ENCODE measurements around the gene NOP10. TPM values are rescaled to one million over a fixed set of nuclear protein-coding genes. Genes with fewer than 3 reads are reported as not detected.
"Not testable (repeated sequence)": the region's sequence is repeated elsewhere in the genome, so short reads cannot be mapped to it uniquely, and the experiment has no call there.

The NOP10 gene
- 309 TPM for polyA plus RNA-seq (2012; ENCODE audit: low read depth, missing spikeins)

DNA sequence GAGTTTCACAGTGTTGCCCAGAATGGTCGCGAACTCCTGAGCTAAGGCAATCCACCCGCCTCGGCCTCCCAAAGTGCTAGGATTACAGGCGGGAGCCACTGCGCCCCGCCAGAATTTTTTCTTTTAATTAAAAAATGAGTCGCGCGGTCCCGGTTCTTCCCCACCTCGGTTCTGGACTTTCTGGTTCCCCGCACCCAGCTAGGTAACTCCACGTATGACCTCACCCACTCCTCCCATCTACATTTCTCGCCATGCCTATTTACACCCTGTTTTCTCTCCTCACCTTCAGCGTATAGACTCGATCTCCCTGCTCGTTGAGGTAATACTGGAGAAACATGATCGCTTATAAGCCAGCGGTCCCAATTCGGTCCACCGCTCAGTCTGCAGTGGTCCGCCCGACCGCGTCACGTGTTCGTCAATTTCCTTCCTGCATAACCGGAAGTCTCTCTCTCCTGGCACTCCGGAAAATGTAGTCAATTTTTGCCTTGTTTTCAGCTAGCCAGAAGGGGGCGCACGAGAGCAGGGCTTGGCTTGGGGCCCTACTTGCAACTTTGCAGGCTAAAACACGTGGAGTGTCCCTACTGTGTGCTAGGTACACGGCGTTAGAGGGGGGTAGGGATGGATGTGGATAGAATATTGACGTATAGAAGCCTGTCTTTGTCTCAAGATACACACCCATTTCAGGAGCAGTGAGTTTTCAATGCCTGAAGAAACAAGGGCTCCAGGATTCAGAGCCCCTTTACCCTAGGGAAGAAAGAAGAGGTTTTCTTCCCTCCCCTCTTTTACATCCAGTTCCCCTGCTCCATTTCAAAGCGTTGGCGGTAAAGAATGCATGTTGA is at the start of gene NOP10, which contains the start of gene NUTM1:
Gene NOP10 (minus strand): TSS at position 400 of the 839 bp plus-strand sequence. CDS start 63 bp downstream, at position 337.
Gene NUTM1 (plus strand): TSS at position 579 of the 839 bp plus-strand sequence. CDS start 382 bp downstream, outside the sequence.
- TF ChIP-seq POLR2A (IDR thresholded peaks at IDR 0.05; ENCODE audit: low read depth, low read length) (peak; percentile 91), SPI1 (IDR thresholded peaks at IDR 0.05; ENCODE audit: low read depth, low read length) (peak; percentile 48), POU2F2 (IDR thresholded peaks at IDR 0.05; ENCODE audit: low read depth, low read length) (peak; percentile 92), PAX5 (IDR thresholded peaks at IDR 0.05; ENCODE audit: insufficient read depth, low read length, severe bottlenecking) (no peak), POLR2AphosphoS5 (IDR thresholded peaks at IDR 0.05; ENCODE audit: low read depth, low read length) (peak; percentile 91), TAF1 (IDR thresholded peaks at IDR 0.05; ENCODE audit: low read depth, low read length) (peak; percentile 90)
- FAIRE-seq: peak; percentile 93

DNA sequence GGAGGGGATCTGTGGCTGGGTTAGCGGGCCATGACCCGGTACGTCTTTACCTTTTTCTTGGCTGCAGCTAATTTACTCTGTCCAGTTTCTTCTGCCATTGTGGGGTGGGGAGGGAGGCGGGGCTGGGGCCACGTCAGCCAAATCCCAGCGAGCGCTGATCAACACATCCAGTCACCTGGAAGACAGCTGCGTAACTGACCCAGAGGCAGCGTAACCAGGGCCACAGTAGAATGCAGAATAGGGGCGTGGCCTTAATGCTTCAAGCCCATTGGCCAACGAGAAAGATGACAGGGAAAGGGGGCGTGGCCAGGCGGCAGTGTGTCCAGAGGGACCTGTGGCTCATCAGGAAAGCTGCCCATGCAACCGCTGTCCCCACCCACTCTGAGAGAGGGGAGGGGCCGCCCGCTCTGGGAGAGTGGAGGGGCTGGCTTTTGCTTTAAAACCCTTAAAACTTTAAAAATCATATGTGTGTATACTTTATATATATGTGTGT is 46.7 kb upstream of the NOP10 start:
- FAIRE-seq; DNase-seq (ENCODE audit: insufficient read length, low spot score): not testable (repeated sequence)

More for the DNA sequence above, at the start of gene NOP10, which contains the start of gene NUTM1:
- DNase-seq (ENCODE audit: insufficient read length, low spot score): peak; percentile 63

DNA sequence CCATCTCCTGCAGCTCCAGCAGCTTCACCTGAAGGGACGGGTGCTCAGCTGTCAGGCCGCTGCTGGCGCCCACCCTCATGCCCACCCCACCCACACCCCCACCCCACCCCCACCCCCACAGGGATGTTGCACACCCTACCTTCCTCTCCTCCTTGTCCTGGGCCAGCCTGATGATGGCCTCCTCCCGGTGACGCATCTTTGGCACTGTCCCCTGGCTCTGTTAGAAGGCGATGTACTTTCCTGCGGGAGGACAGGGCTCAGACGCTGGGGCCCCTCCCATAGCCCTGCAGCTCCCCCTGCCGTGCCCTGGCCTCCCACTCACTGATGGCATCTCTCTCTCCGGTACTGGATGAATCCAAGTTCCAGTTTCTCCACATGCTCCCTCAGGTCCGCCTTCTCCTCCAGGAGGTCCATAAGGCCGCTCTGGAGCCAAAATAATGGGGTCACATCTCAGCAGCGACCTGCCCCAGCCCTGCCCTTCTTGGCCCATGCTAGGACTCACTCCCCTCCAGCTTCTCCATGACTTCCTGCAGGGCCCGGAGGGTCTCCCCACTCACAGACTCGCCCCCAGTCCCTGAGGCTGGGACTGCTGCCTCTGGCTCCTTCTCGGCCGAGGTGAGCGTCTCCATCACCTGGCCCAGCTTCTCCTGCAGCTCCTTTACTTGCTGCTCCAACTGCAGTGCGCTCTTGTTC is 39.0 kb upstream of the NOP10 start:
- not testable (repeated sequence) for DNase-seq (ENCODE audit: insufficient read length, low spot score); FAIRE-seq

DNA sequence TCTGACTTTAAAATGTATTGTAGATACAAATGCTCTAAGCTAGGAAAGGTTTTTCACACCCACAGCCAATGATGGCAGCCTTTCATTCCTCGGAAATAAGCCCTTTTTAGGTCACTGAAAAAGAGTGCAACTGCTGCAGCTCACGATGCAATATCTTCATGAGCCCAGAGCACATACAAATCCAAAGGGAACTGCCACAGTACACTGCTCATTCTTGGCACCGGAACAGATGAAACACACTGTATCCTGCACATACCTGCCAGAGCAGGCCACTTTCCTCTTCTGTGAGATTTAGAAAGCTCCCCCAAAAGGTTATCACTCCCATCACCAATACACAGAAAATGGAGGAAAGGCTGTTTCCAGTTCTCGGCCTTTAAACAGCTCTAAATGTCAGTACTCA is 37.6 kb upstream of the NOP10 start:
- not testable (repeated sequence) for FAIRE-seq; DNase-seq (ENCODE audit: insufficient read length, low spot score)

DNA sequence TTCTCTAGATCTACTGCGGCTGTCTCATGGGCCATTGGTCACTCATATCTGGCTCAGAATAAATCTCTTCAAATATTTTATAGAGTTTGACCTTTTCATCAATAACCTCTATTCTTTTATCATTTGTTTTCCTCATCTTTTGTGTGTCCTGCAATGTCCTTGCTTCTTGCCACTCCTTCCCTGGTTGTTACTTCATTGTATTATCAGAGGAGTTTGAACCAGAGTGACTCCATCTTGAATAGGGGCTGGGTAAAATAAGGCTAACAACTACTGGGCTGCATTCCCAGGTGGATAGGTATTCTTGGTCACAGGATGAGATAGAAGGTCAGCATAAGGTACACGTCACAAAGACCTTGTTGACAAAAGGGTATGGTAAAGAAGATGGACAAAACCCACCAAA is 33.9 kb upstream of the NOP10 start:
- no peak for DNase-seq (ENCODE audit: insufficient read length, low spot score)
- TF ChIP-seq SPI1 (IDR thresholded peaks at IDR 0.05; ENCODE audit: low read depth, low read length) (no peak), TAF1 (IDR thresholded peaks at IDR 0.05; ENCODE audit: low read depth, low read length) (no peak), POLR2A (IDR thresholded peaks at IDR 0.05; ENCODE audit: low read depth, low read length) (no peak), POU2F2 (IDR thresholded peaks at IDR 0.05; ENCODE audit: low read depth, low read length) (no peak), PAX5 (IDR thresholded peaks at IDR 0.05; ENCODE audit: insufficient read depth, low read length, severe bottlenecking) (no peak), POLR2AphosphoS5 (IDR thresholded peaks at IDR 0.05; ENCODE audit: low read depth, low read length) (no peak)
- no peak for FAIRE-seq

DNA sequence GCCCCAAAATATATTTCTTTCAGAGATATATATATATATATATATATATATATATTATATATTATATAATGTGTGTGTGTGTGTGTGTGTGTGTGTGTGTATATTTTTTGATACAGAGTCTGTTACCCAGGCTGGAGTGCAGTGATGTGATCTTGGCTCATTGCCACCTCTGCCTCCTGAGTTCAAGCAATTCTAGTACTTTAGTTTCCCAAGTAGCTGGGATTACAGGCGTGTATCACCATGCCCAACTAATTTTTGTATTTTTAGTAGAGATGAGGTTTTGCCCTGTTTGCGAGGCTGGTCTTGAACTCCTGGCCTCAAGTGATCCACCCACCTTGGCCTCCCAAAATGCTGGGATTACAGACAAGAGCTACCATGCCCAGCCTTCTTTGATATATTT is 32.6 kb upstream of the NOP10 start:
- DNase-seq (ENCODE audit: insufficient read length, low spot score); FAIRE-seq: not testable (repeated sequence)

DNA sequence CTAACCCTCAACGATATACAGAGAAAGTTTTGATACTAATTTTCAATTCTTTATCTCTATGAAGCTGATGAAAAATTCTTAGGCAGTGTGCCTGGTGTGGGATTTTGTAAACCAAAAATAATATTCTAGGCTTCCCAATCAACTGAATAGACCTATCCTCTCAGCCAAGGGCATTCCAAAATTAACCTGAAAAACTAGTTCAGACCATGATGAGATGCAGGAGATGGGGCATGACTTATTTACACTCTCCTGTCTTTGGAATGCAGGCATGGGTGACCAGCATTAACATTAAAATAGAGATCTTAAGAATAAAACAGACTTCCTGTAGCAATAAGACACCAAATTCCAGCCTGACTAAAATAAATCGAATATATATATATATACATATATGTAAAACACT is 31.9 kb upstream of the NOP10 start:
- no peak for DNase-seq (ENCODE audit: insufficient read length, low spot score)
- no peak for FAIRE-seq
- no peak for TF ChIP-seq TAF1 (IDR thresholded peaks at IDR 0.05; ENCODE audit: low read depth, low read length)
- no peak for TF ChIP-seq PAX5 (IDR thresholded peaks at IDR 0.05; ENCODE audit: insufficient read depth, low read length, severe bottlenecking)
- no peak for TF ChIP-seq SPI1 (IDR thresholded peaks at IDR 0.05; ENCODE audit: low read depth, low read length)
- no peak for TF ChIP-seq POLR2AphosphoS5 (IDR thresholded peaks at IDR 0.05; ENCODE audit: low read depth, low read length)
- no peak for TF ChIP-seq POU2F2 (IDR thresholded peaks at IDR 0.05; ENCODE audit: low read depth, low read length)
- TF ChIP-seq POLR2A (IDR thresholded peaks at IDR 0.05; ENCODE audit: low read depth, low read length): no peak

GRCh38 chr15:34373951-34374350 is 31.0 kb upstream of the NOP10 start:
- TF ChIP-seq SPI1 (IDR thresholded peaks at IDR 0.05; ENCODE audit: low read depth, low read length) (no peak), POU2F2 (IDR thresholded peaks at IDR 0.05; ENCODE audit: low read depth, low read length) (no peak), POLR2A (IDR thresholded peaks at IDR 0.05; ENCODE audit: low read depth, low read length) (no peak), PAX5 (IDR thresholded peaks at IDR 0.05; ENCODE audit: insufficient read depth, low read length, severe bottlenecking) (no peak), POLR2AphosphoS5 (IDR thresholded peaks at IDR 0.05; ENCODE audit: low read depth, low read length) (no peak), TAF1 (IDR thresholded peaks at IDR 0.05; ENCODE audit: low read depth, low read length) (no peak)
- FAIRE-seq: no peak

DNA sequence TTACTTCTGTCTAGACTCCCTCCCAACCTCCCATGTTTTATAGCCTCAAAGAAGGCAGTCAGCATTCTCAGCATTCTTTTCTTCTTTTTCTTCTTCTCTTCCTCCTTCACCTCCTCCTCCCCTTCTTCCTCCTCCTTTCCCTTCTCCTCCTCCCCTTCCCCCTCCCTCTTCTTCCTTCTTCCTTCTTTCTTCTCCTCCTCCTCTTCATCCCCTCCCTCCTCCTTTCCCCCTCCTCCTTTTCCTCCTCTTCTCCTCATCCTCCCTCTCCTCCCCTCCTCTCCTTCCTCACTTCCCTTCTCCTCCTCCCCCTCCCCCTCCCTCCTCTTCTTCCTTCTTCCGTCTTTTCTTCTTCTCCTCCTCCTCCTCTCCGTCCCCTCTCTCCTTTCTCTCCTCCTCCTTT is 27.7 kb upstream of the NOP10 start:
- no peak for TF ChIP-seq POLR2A (IDR thresholded peaks at IDR 0.05; ENCODE audit: low read depth, low read length)
- no peak for TF ChIP-seq POU2F2 (IDR thresholded peaks at IDR 0.05; ENCODE audit: low read depth, low read length)
- TF ChIP-seq POLR2AphosphoS5 (IDR thresholded peaks at IDR 0.05; ENCODE audit: low read depth, low read length): no peak
- no peak for TF ChIP-seq SPI1 (IDR thresholded peaks at IDR 0.05; ENCODE audit: low read depth, low read length)
- no peak for TF ChIP-seq TAF1 (IDR thresholded peaks at IDR 0.05; ENCODE audit: low read depth, low read length)
- TF ChIP-seq PAX5 (IDR thresholded peaks at IDR 0.05; ENCODE audit: insufficient read depth, low read length, severe bottlenecking): no peak
- FAIRE-seq: no peak
- DNase-seq (ENCODE audit: insufficient read length, low spot score): no peak

More at GRCh38 chr15:34373951-34374350, 31.0 kb upstream of the NOP10 start:
- DNase-seq (ENCODE audit: insufficient read length, low spot score): no peak

GRCh38 chr15:34370129-34370528 is 27.2 kb upstream of the NOP10 start:
- FAIRE-seq (peak; percentile 31), DNase-seq (ENCODE audit: insufficient read length, low spot score) (no peak)
- TF ChIP-seq POU2F2 (IDR thresholded peaks at IDR 0.05; ENCODE audit: low read depth, low read length) (no peak), SPI1 (IDR thresholded peaks at IDR 0.05; ENCODE audit: low read depth, low read length) (peak; percentile 95)
